Suprapubic skin (tissue), 4 donors: ENCODE results near the gene ADCY5. TPM values are rescaled to one million over a fixed set of nuclear protein-coding genes. Genes with fewer than 3 reads are reported as not detected.

Source experiments
- DNase-seq, 2 donors: peaks; one replicate each; pipeline ENCODE4 v3.0.0-alpha.2; 2019; ENCODE audit warnings: low spot score in 2 of 2
- H3K27ac ChIP-seq: fragments of 200-600 bp; sonication (generic); one replicate; pipeline ENCODE4 v1.5.1; 2019
- H3K27me3 ChIP-seq: fragments of 200-600 bp; sonication (generic); one replicate; pipeline ENCODE4 v1.5.1; 2019
- H3K36me3 ChIP-seq: fragments of 200-600 bp; sonication (generic); one replicate; pipeline ENCODE4 v1.5.1; 2019
- H3K4me1 ChIP-seq: fragments of 200-600 bp; sonication (generic); one replicate; pipeline ENCODE4 v1.5.1; 2019
- H3K4me3 ChIP-seq: fragments of 200-600 bp; sonication (generic); one replicate; pipeline ENCODE4 v1.5.1; 2019; ENCODE audit warnings: mild to moderate bottlenecking
- H3K9me3 ChIP-seq: fragments of 200-600 bp; sonication (generic); one replicate; pipeline ENCODE4 v1.5.1; 2019
- CTCF ChIP-seq, 2 donors: fragments of 200-600 bp in 1 of 2; fragments of 450-650 bp in 1 of 2; sonication (generic) in 1 of 2; IDR thresholded peaks; one replicate each; pipeline ENCODE4 v1.5.1; 2016 to 2019; ENCODE audit warnings: antibody characterized with exemption in 2 of 2, mild to moderate bottlenecking in 1 of 2, moderate library complexity in 1 of 2
- EP300 ChIP-seq: sonication (generic); formaldehyde crosslinking; IDR thresholded peaks from one replicate; pipeline ENCODE4 v1.6.1; 2017; ENCODE audit warnings: antibody characterized with exemption
- POLR2A ChIP-seq, 2 donors: fragments of 450-650 bp; IDR thresholded peaks; one replicate each; pipeline ENCODE4 v1.6.1; 2017; ENCODE audit warnings: antibody characterized with exemption in 2 of 2, mild to moderate bottlenecking in 2 of 2, moderate library complexity in 2 of 2
- POLR2AphosphoS5 ChIP-seq, 3 donors: sonication (generic); formaldehyde crosslinking; IDR thresholded peaks; one replicate each; pipeline ENCODE4 v1.6.1; 2017; ENCODE audit warnings: antibody characterized with exemption in 3 of 3
- WGBS: methylation state at CpG from one replicate; pipeline ENCODE4 v1.1.5; 2018; 5-methylcytosine and 5-hydroxymethylcytosine counted together
- total RNA-seq, 4 donors: library from RNA; depleted of rRNA; stranded (reverse); fragments of >200 nt; gene quantifications; one replicate each; pipeline ENCODE4 v1.1.0, GENCODE V29; 2016

ADCY5 gene
- total RNA-seq, 4 donors from 2014 or later, result 1.4 to 4.9 (median 4.0) TPM

GRCh38 chr3:123322866-123323265, 126.0 kb downstream of the ADCY5 start:
- no peak for DNase-seq
- 83% methylated on average over 11 of the region's 11 CpGs for whole genome bisulfite sequencing
- Histone ChIP-seq H3K36me3 (no peaks in the 10 kb centered on the region), H3K9me3 (no peaks in the 10 kb centered on the region), H3K27ac (no peak overlapping the region), H3K27me3 (peaks cover 3% of the 10 kb centered on the region), H3K4me3 (no peak overlapping the region), H3K4me1 (no peaks in the 10 kb centered on the region)
- no peak for TF ChIP-seq POLR2A (IDR thresholded peaks at IDR 0.05)
- no peak for TF ChIP-seq CTCF (IDR thresholded peaks at IDR 0.05)
- no peak for TF ChIP-seq POLR2AphosphoS5 (IDR thresholded peaks at IDR 0.05)
- TF ChIP-seq EP300, result no peak

- DNase-seq, result no peak
- WGBS, result 86% methylated on average over 8 of the region's 8 CpGs
- TF ChIP-seq POLR2AphosphoS5 (IDR thresholded peaks at IDR 0.05) (no peak), POLR2A (IDR thresholded peaks at IDR 0.05) (no peak), CTCF (IDR thresholded peaks at IDR 0.05) (no peak), EP300 (no peak)
- Histone ChIP-seq H3K27me3 (peaks cover 3% of the 10 kb centered on the region), H3K27ac (no peak overlapping the region), H3K36me3 (no peaks in the 10 kb centered on the region), H3K4me1 (no peaks in the 10 kb centered on the region), H3K4me3 (no peak overlapping the region), H3K9me3 (no peaks in the 10 kb centered on the region)
These were observed 127.1 kb downstream of the ADCY5 start for GRCh38 chr3:123321806-123322205.

- WGBS, result 94% methylated on average over 5 of the region's 5 CpGs
- H3K36me3 ChIP-seq, result no peaks in the 10 kb centered on the region
- TF ChIP-seq CTCF (IDR thresholded peaks at IDR 0.05) (no peak), POLR2A (IDR thresholded peaks at IDR 0.05) (no peak), POLR2AphosphoS5 (IDR thresholded peaks at IDR 0.05) (no peak), EP300 (no peak)
- H3K4me1 ChIP-seq, result no peaks in the 10 kb centered on the region
- no peaks in the 10 kb centered on the region for H3K9me3 ChIP-seq
- no peak overlapping the region for H3K27ac ChIP-seq
- peaks cover 3% of the 10 kb centered on the region for H3K27me3 ChIP-seq
- H3K4me3 ChIP-seq, result no peak overlapping the region
- DNase-seq, result no peak
These were observed 128.7 kb downstream of the ADCY5 start for GRCh38 chr3:123320221-123320620.

GRCh38 chr3:123319760-123320159, 129.1 kb downstream of the ADCY5 start:
- DNase-seq, result no peak
- no peak overlapping the region for H3K4me3 ChIP-seq
- WGBS, result 64% methylated on average over 10 of the region's 10 CpGs
- H3K27me3 ChIP-seq, result peaks cover 3% of the 10 kb centered on the region
- H3K4me1 ChIP-seq, result no peaks in the 10 kb centered on the region
- no peak for TF ChIP-seq POLR2A (IDR thresholded peaks at IDR 0.05)
- no peak for TF ChIP-seq POLR2AphosphoS5 (IDR thresholded peaks at IDR 0.05)
- no peak for TF ChIP-seq EP300
- no peak for TF ChIP-seq CTCF (IDR thresholded peaks at IDR 0.05)
- H3K36me3 ChIP-seq, result no peaks in the 10 kb centered on the region
- no peaks in the 10 kb centered on the region for H3K9me3 ChIP-seq
- H3K27ac ChIP-seq, result no peak overlapping the region

- H3K27me3 ChIP-seq, result peaks cover 5% of the 10 kb centered on the region
- H3K4me1 ChIP-seq, result no peaks in the 10 kb centered on the region
- WGBS, result 87% methylated on average over 3 of the region's 3 CpGs
- no peak for DNase-seq
- no peak overlapping the region for H3K27ac ChIP-seq
- no peak overlapping the region for H3K4me3 ChIP-seq
- H3K9me3 ChIP-seq, result no peaks in the 10 kb centered on the region
- no peaks in the 10 kb centered on the region for H3K36me3 ChIP-seq
- TF ChIP-seq CTCF (IDR thresholded peaks at IDR 0.05) (no peak), POLR2A (IDR thresholded peaks at IDR 0.05) (no peak), EP300 (no peak), POLR2AphosphoS5 (IDR thresholded peaks at IDR 0.05) (no peak)
These were observed 130.5 kb downstream of the ADCY5 start for GRCh38 chr3:123318374-123318773.
